GM12878 (cell line): ENCODE data around the gene SEMA3A. TPM values are rescaled to one million over a fixed set of nuclear protein-coding genes. Genes with fewer than 3 reads are reported as not detected.

Experiments used
- ATAC-seq: fragments of 200-7000 bp; cut with Tn5 transposase; 3 replicates; pipeline ENCODE4 v1.9.1; 2020; ENCODE audit warnings: mild to moderate bottlenecking, moderate library complexity
- BruUV-seq: library from RNA; stranded (reverse); fragments of 400-500 nt; replicated peaks from 2 replicates; lab custom pipeline; 2021; lab: Mats Ljungman, UMichigan
- CTCF ChIA-PET: fragments of 300-600 bp; sonication (Branson Sonifier 250); formaldehyde crosslinking; extraction: SDS; loops from one replicate; lab custom pipeline; 2021; ENCODE audit warnings: inconsistent platforms; lab: Yijun Ruan, JAX
- POLR2A ChIA-PET: fragments of 350-600 bp; formaldehyde crosslinking; extraction: SDS; loops from one replicate; lab custom pipeline; 2021; ENCODE audit warnings: inconsistent platforms; lab: Charles Lee
- RAD21 ChIA-PET: fragments of 300-600 bp; sonication (Branson Sonifier 250); formaldehyde crosslinking; loops from one replicate; lab custom pipeline; 2023; ENCODE audit warnings: antibody characterized with exemption; ENCODE audit not compliant: unreplicated experiment; lab: Charles Lee
- SMC1A ChIA-PET: fragments of 300-600 bp; sonication (Branson Sonifier 250); formaldehyde crosslinking; loops from one replicate; lab custom pipeline; 2023; ENCODE audit not compliant: unreplicated experiment, uncharacterized antibody; lab: Charles Lee
- DNase-seq: peaks from one replicate; pipeline ENCODE4 v3.0.0-alpha.2; 2011; ENCODE audit warnings: low read depth, low spot score
- FAIRE-seq: peaks from 3 replicates; lab custom pipeline; 2011; peaks lifted over from hg19 to GRCh38; lab: Jason Lieb, UNC
- H2AFZ ChIP-seq: 2 replicates; pipeline ENCODE4 v1.6.0; 2011; ENCODE audit warnings: low read depth, low read length, control low read depth; ENCODE audit not compliant: control insufficient read depth
- H3K27ac ChIP-seq: 2 replicates; pipeline ENCODE4 v1.5.1; 2011; ENCODE audit warnings: control low read depth; ENCODE audit not compliant: control insufficient read depth, insufficient read depth
- H3K27me3 ChIP-seq, 2 experiments: replicated peaks in 1 of 2; 2 replicates each; pipeline versions ENCODE4 v1.6.0 to v1.6.1; 2011; ENCODE audit warnings: low read length in 1 of 2; ENCODE audit not compliant: control insufficient read depth in 2 of 2, insufficient read depth in 2 of 2
- H3K36me3 ChIP-seq, 2 experiments: 2 replicates each; pipeline ENCODE4 v1.5.1; 2011; ENCODE audit warnings: low read length in 1 of 2; ENCODE audit not compliant: control insufficient read depth in 2 of 2, insufficient read depth in 2 of 2
- H3K4me1 ChIP-seq: 2 replicates; pipeline ENCODE4 v1.6.1; 2011; ENCODE audit warnings: mild to moderate bottlenecking, low read length, moderate library complexity, mixed read lengths; ENCODE audit not compliant: control insufficient read depth, insufficient read depth
- H3K4me2 ChIP-seq: 2 replicates; pipeline ENCODE4 v1.6.0; 2011; ENCODE audit warnings: control low read depth; ENCODE audit not compliant: control insufficient read depth, insufficient read depth
- H3K4me3 ChIP-seq: fragments of 200-600 bp; sonication (generic); 2 replicates; pipeline ENCODE4 v1.5.1; 2016
- H3K79me2 ChIP-seq: 2 replicates; pipeline ENCODE4 v1.6.0; 2011; ENCODE audit warnings: low read length; ENCODE audit not compliant: control insufficient read depth, insufficient read depth
- H3K9ac ChIP-seq: 2 replicates; pipeline ENCODE4 v1.8.0; 2011; ENCODE audit warnings: low read length, control low read depth, mixed read lengths; ENCODE audit not compliant: control insufficient read depth, insufficient read depth
- H3K9me3 ChIP-seq: replicated peaks from 3 replicates; pipeline ENCODE4 v1.5.1; 2011; ENCODE audit warnings: mild to moderate bottlenecking, low read length; ENCODE audit not compliant: control insufficient read depth, insufficient read depth
- H4K20me1 ChIP-seq: 2 replicates; pipeline ENCODE4 v1.6.0; 2011; ENCODE audit not compliant: control insufficient read depth, insufficient read depth
- ATF7 ChIP-seq: fragments of 450-650 bp; IDR thresholded peaks from 2 replicates; pipeline ENCODE4 v1.6.1; 2016; ENCODE audit warnings: low read depth, mild to moderate bottlenecking
- CEBPB ChIP-seq, 2 experiments: fragments of 150-350 bp in 1 of 2; IDR thresholded peaks; 2 replicates each; pipeline ENCODE4 v1.6.1; 2012 to 2014; ENCODE audit warnings: low read depth in 2 of 2, low read length in 2 of 2, borderline replicate concordance in 1 of 2, inconsistent platforms in 1 of 2
- CREM ChIP-seq: IDR thresholded peaks from 2 replicates; pipeline ENCODE4 v1.6.1; 2014; ENCODE audit warnings: antibody characterized with exemption, low read depth
- FOS ChIP-seq: IDR thresholded peaks from 3 replicates; pipeline ENCODE4 v1.6.1; 2011; ENCODE audit warnings: borderline replicate concordance; ENCODE audit not compliant: insufficient read length; ENCODE audit errors: extremely low read depth
- FOXK2 ChIP-seq: fragments of 450-650 bp; IDR thresholded peaks from 2 replicates; pipeline ENCODE4 v1.6.1; 2017; ENCODE audit warnings: mild to moderate bottlenecking, moderate library complexity
- GABPA ChIP-seq: IDR thresholded peaks from 2 replicates; pipeline ENCODE4 v1.6.1; 2014; ENCODE audit warnings: antibody characterized with exemption, low read depth, mild to moderate bottlenecking, inconsistent platforms
- NR2C2 ChIP-seq: IDR thresholded peaks from 2 replicates; pipeline ENCODE4 v1.6.1; 2011; ENCODE audit warnings: borderline replicate concordance, low read depth; ENCODE audit not compliant: control insufficient read depth, insufficient read length
- TCF12 ChIP-seq: IDR thresholded peaks from 2 replicates; pipeline ENCODE4 v1.6.1; 2011; ENCODE audit warnings: low read depth, mild to moderate bottlenecking, low read length
- TCF7 ChIP-seq: IDR thresholded peaks from 2 replicates; pipeline ENCODE4 v1.6.1; 2014; ENCODE audit warnings: antibody characterized with exemption, borderline replicate concordance
- ZBED1 ChIP-seq: IDR thresholded peaks from 2 replicates; pipeline ENCODE4 v1.6.1; 2016; ENCODE audit warnings: borderline replicate concordance
- ZZZ3 ChIP-seq: IDR thresholded peaks from 2 replicates; pipeline ENCODE4 v1.6.1; 2011; ENCODE audit warnings: low read depth; ENCODE audit not compliant: control insufficient read depth, insufficient read length
- WGBS: methylation state at CpG from one replicate; pipeline ENCODE4 v1.1.6; 2016; ENCODE audit warnings: low lambda C conversion rate; ENCODE audit not compliant: insufficient replicate concordance, insufficient coverage; ENCODE audit errors: missing lambda C conversion rate; 5-methylcytosine and 5-hydroxymethylcytosine counted together
- in situ Hi-C: fragments of 300-500 bp; cut with MboI; formaldehyde crosslinking; loops from 9 replicates; pipeline ENCODE4 v1.14.3; 2018; ENCODE audit warnings: mixed read lengths
- intact Hi-C: fragments of 100-400 bp; cut with micrococcal nuclease; formaldehyde crosslinking; loops from one replicate; pipeline ENCODE4 v1.14.2; 2022; ENCODE audit not compliant: unreplicated experiment
- polyA plus RNA-seq, 11 experiments: library from polyadenylated mRNA; depleted of rRNA in 4 of 11; unstranded in 6 of 11; stranded (reverse) in 5 of 11; fragments of >200 nt; fragmentation: Nextera tagmentation in 4 of 11; fragmentation: Illumina TruSeq in 1 of 11; extraction: Ambion mirVana in 4 of 11; extraction: Trizol in 1 of 11; gene quantifications; 1 replicate in 1 of 11; 2 replicates in 10 of 11; pipeline versions ENCODE4 v1.2.1 to v1.2.3, GENCODE V29; 2011 to 2016; ENCODE audit warnings: inconsistent platforms in 2 of 11, missing spikeins in 2 of 11, low read depth in 1 of 11
- total RNA-seq, 4 experiments: library from RNA; depleted of rRNA in 3 of 4; stranded (reverse); fragments of >200 nt in 3 of 4; fragmentation: Illumina TruSeq in 1 of 4; extraction: Trizol in 1 of 4; gene quantifications; 2 replicates each; pipeline versions ENCODE4 v1.2.1 to v1.2.3, GENCODE V29; 2013 to 2021

Gene SEMA3A
- total and polyA plus RNA-seq, 10 of the 15 experiments (the other 5 are each of a cell fraction or from before 2014, with no cell fraction given): 0.01 to 3.3 (median 0.24) TPM

DNA sequence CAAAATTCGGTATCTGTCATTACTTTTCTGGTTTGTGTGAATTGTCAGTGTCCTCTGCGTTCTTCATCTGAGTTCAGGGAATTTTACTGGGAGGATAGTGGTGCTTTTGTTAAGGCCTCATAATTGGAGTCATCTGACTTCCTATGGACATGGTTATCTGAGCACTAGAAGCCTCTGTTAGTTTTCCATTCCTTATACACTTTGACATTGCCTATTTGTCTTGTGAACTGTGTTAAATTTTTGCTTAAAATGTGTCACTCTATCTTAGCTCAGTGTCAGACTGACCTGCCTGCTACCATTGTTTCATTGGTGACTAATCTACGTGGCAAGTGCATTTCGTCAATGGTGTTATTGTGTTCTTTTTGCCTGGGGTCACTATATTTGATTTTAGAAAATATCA lies 253.3 kb downstream of the SEMA3A start:
- no peaks in the 10 kb centered on the region for H3K79me2 ChIP-seq
- RAD21 ChIA-PET: no interaction called here
- H4K20me1 ChIP-seq: no peaks in the 10 kb centered on the region
- FAIRE-seq: no peak
- no peaks in the 10 kb centered on the region for H3K36me3 ChIP-seq
- no peak overlapping the region for H2AFZ ChIP-seq
- WGBS: 21% methylated on average over 4 of the region's 4 CpGs
- TF ChIP-seq TCF7: no peak
- no peak for TF ChIP-seq ZBED1
- TF ChIP-seq FOS: no peak
- TF ChIP-seq ATF7: no peak
- no peak for TF ChIP-seq CEBPB (IDR thresholded peaks at IDR 0.05; ENCODE audit: borderline replicate concordance in 1 of 2, low read depth in 2 of 2, low read length in 2 of 2)
- no peak for TF ChIP-seq FOXK2
- TF ChIP-seq NR2C2: no peak
- TF ChIP-seq CREM: no peak
- no peak for TF ChIP-seq ZZZ3
- TF ChIP-seq GABPA: no peak
- no peak for TF ChIP-seq TCF12
- TF ChIP-seq, all 136 proteins: peak for 0
- POLR2A ChIA-PET: interaction anchor here (0.6 kb wide), 1 partner anchor 33 kb away, joined by 3 read pairs; no protein-coding TSS in a partner anchor
- SMC1A ChIA-PET: interaction anchor here (3.1 to 3.3 kb wide), 2 partner anchors 10 to 1082 kb away, joined by 10 to 18 read pairs; no protein-coding TSS in a partner anchor
- H3K4me2 ChIP-seq: no peak overlapping the region
- in situ Hi-C loops: no loop called here
- DNase-seq (no peak), ATAC-seq (no peak)
- no peak overlapping the region for H3K27ac ChIP-seq
- no peaks in the 10 kb centered on the region for H3K4me1 ChIP-seq
- CTCF ChIA-PET: interaction anchor here (1.2 to 2.0 kb wide), 3 partner anchors 9 to 1083 kb away, joined by 4 to 5 read pairs (median 5); no protein-coding TSS in a partner anchor
- no peak overlapping the region for H3K9ac ChIP-seq
- no peak overlapping the region for H3K4me3 ChIP-seq
- BruUV-seq: no TSS peak
- intact Hi-C loops: no loop called here
- H3K27me3 ChIP-seq: no peaks in the 10 kb centered on the region; a peak in 1 of 4 replicates
- no peaks in the 10 kb centered on the region for H3K9me3 ChIP-seq
